Measurements from ENCODE around the gene PVALEF. TPM values are rescaled to one million over a fixed set of nuclear protein-coding genes. Genes with fewer than 3 reads are reported as not detected.

PVALEF gene
- total and polyA plus RNA-seq, 2 donors (not counting 3 experiments of a cell fraction or from before 2014, with no cell fraction given) = not detected

GRCh38 chr17:81115749-81116464 is 49.4 kb upstream of the PVALEF start:
- Histone ChIP-seq H3K36me3 (ENCODE audit: control insufficient read depth in 2 of 2, extremely low read depth in 1 of 2, insufficient read depth in 2 of 2, low read length in 2 of 2) (no peaks in the 10 kb centered on the region), H3K27me3 (ENCODE audit: control insufficient read depth in 2 of 2, insufficient read depth in 2 of 2, low read length in 2 of 2) (peaks cover 0 to 2% of the 10 kb centered on the region in 2 experiments), H3K9ac (replicated peaks; ENCODE audit: extremely low read depth, insufficient read depth, low read length) (no peak overlapping the region), H3K9me3 (replicated peaks; ENCODE audit: control insufficient read depth, insufficient read depth, low read length) (no peaks in the 10 kb centered on the region), H3K4me2 (ENCODE audit: insufficient read depth, low read length) (no peak overlapping the region), H3K4me3 (replicated peaks in 1 of 3; ENCODE audit: insufficient read depth in 1 of 3, low read depth in 1 of 3, low read length in 3 of 3) (no peak overlapping the region), H4K20me1 (replicated peaks; ENCODE audit: control insufficient read depth, extremely low read depth, insufficient read depth, low read length) (no peaks in the 10 kb centered on the region), H3K4me1 (ENCODE audit: control insufficient read depth, extremely low read depth, insufficient read depth, low read length) (peaks cover 7% of the 10 kb centered on the region), H3K27ac (ENCODE audit: insufficient read depth, low read depth, low read length) (no peak overlapping the region), H2AFZ (ENCODE audit: low read depth, low read length) (no peak overlapping the region), H3K79me2 (ENCODE audit: control insufficient read depth, insufficient read depth, low read length) (no peaks in the 10 kb centered on the region), H3K9me1 (replicated peaks; ENCODE audit: control insufficient read depth, extremely low read depth, insufficient read depth, low read length) (no peaks in the 10 kb centered on the region)
- DNase-seq (ENCODE audit: low read depth, low spot score) (no peak), FAIRE-seq (no peak)
- ChIA-PET POLR2A (no interaction called here), CTCF (interaction anchor here (1.9 kb wide), 1 partner anchor 12 kb away, joined by 6 read pairs; no protein-coding TSS in a partner anchor)
- dilution Hi-C loops (cut with MboI; ENCODE audit: extremely low pct_ligation_motif_present, low sequenced_read_pairs) = no loop called here
- intact Hi-C loops (cut with micrococcal nuclease) = no loop called here
- TF ChIP-seq EZH2 (IDR thresholded peaks at IDR 0.05; ENCODE audit: borderline replicate concordance, low read depth, low read length, severe bottlenecking) = no peak
- TF ChIP-seq POLR2A (IDR thresholded peaks at IDR 0.05; ENCODE audit: low read depth, low read length) = no peak
- TF ChIP-seq MAX (IDR thresholded peaks at IDR 0.05; ENCODE audit: insufficient read depth, insufficient read length) = no peak
- no peak for TF ChIP-seq FOS (IDR thresholded peaks at IDR 0.05; ENCODE audit: borderline replicate concordance, insufficient read depth, low read length)
- TF ChIP-seq JUN (IDR thresholded peaks at IDR 0.05; ENCODE audit: borderline replicate concordance, insufficient read depth, insufficient read length, low read depth) = no peak
- TF ChIP-seq CTCF (IDR thresholded peaks at IDR 0.05; ENCODE audit: extremely low read depth in 1 of 2, insufficient read depth in 1 of 2, low read depth in 1 of 2, low read length in 2 of 2) = no peak
- TF ChIP-seq GATA2 (IDR thresholded peaks at IDR 0.05; ENCODE audit: insufficient read depth, insufficient read length, low read depth, low read length) = no peak
- no peak for TF ChIP-seq POLR2AphosphoS5 (IDR thresholded peaks at IDR 0.05; ENCODE audit: insufficient read depth, low read depth, low read length)
- TF ChIP-seq MYC (IDR thresholded peaks at IDR 0.05; ENCODE audit: low read depth, low read length) = no peak
- BruUV-seq (replicated peaks) = no TSS peak
